Suprapubic skin (tissue), 4 donors: ENCODE data around the gene LIN7A.

Source experiments
- CTCF ChIP-seq, 2 donors: fragments of 200-600 bp in 1 of 2; fragments of 450-650 bp in 1 of 2; sonication (generic) in 1 of 2; IDR thresholded peaks; one replicate each; pipeline ENCODE4 v1.5.1; 2016 to 2019; ENCODE audit warnings: antibody characterized with exemption in 2 of 2, mild to moderate bottlenecking in 1 of 2, moderate library complexity in 1 of 2
- EP300 ChIP-seq: sonication (generic); formaldehyde crosslinking; IDR thresholded peaks from one replicate; pipeline ENCODE4 v1.6.1; 2017; ENCODE audit warnings: antibody characterized with exemption
- POLR2A ChIP-seq, 2 donors: fragments of 450-650 bp; IDR thresholded peaks; one replicate each; pipeline ENCODE4 v1.6.1; 2017; ENCODE audit warnings: antibody characterized with exemption in 2 of 2, mild to moderate bottlenecking in 2 of 2, moderate library complexity in 2 of 2
- POLR2AphosphoS5 ChIP-seq, 3 donors: sonication (generic); formaldehyde crosslinking; IDR thresholded peaks; one replicate each; pipeline ENCODE4 v1.6.1; 2017; ENCODE audit warnings: antibody characterized with exemption in 3 of 3

- peak in 1 of 2 donors; percentile 50 for TF ChIP-seq CTCF (IDR thresholded peaks at IDR 0.05)
- TF ChIP-seq POLR2A (IDR thresholded peaks at IDR 0.05): no peak
- TF ChIP-seq EP300: no peak
- no peak for TF ChIP-seq POLR2AphosphoS5 (IDR thresholded peaks at IDR 0.05)
Observed at GRCh38 chr12:80837342-80837978, 100.3 kb downstream of the LIN7A start.
